OCI-LY1 (cell line): ENCODE results near the gene CITED1.

Experiments
- EZH2 ChIP-seq: fragments of 200-600 bp; sonication (generic), shearing (Covaris generic); IDR thresholded peaks from 2 replicates; pipeline ENCODE4 v1.8.0; 2017; ENCODE audit warnings: borderline replicate concordance, mixed run types, mild to moderate bottlenecking, antibody characterized with exemption, low read length, moderate library complexity, mixed read lengths
- TF ChIP-seq, protein P1 (sequence below): fragments of 200-600 bp; sonication (generic), shearing (Covaris generic); IDR thresholded peaks from 2 replicates; pipeline ENCODE4 v1.5.1; 2017; ENCODE audit warnings: mild to moderate bottlenecking, antibody characterized with exemption, low read length, moderate library complexity, mixed read lengths

DNA sequence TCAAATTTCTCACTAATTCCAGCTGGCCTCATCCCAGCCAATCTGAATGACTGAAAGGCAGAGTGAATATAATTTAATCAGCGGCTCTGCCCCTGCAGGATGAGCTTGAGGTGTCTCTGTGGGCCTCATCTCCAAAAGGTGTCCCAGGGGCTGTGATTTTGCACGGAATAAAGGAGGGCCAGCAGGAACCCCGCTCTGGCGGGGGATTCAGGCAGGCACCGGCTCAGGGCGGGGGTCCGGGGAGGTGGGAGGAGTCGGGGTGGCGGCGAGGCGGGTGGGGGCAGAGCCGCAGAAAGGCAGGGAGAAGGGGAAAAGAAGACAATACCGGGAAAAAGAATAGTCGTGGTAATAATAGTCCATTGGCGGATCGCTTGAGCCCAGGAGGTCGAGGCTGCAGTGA lies 50.9 kb downstream of the CITED1 start:
- no peak for TF ChIP-seq EZH2
- TF ChIP-seq, protein P1, sequence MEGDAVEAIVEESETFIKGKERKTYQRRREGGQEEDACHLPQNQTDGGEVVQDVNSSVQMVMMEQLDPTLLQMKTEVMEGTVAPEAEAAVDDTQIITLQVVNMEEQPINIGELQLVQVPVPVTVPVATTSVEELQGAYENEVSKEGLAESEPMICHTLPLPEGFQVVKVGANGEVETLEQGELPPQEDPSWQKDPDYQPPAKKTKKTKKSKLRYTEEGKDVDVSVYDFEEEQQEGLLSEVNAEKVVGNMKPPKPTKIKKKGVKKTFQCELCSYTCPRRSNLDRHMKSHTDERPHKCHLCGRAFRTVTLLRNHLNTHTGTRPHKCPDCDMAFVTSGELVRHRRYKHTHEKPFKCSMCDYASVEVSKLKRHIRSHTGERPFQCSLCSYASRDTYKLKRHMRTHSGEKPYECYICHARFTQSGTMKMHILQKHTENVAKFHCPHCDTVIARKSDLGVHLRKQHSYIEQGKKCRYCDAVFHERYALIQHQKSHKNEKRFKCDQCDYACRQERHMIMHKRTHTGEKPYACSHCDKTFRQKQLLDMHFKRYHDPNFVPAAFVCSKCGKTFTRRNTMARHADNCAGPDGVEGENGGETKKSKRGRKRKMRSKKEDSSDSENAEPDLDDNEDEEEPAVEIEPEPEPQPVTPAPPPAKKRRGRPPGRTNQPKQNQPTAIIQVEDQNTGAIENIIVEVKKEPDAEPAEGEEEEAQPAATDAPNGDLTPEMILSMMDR = no peak
